ENCODE measurements around the gene HOXA7.

DNA sequence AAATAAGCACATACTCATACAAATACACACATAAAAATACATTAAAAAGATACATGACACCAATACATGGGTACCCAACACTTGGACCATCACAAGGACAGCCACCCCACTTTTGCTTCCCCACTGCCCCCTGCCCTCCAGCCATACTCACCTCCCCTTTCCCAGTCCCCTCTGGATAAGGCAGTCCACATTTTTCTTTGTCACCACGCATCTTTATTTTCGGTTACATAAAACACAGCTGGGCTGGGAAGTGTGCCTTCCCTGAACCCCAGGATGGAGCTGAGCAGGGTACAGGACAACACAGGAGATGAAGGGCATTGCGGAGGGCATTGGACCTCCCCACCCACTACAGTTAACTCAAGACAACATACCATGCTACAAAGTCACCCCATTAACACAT is 2.9 kb downstream of the HOXA7 start:
- TF ChIP-seq EP300 (IDR thresholded peaks at IDR 0.05) (no peak), POLR2AphosphoS5 (IDR thresholded peaks at IDR 0.05) (no peak)
- TF ChIP-seq, protein P1, sequence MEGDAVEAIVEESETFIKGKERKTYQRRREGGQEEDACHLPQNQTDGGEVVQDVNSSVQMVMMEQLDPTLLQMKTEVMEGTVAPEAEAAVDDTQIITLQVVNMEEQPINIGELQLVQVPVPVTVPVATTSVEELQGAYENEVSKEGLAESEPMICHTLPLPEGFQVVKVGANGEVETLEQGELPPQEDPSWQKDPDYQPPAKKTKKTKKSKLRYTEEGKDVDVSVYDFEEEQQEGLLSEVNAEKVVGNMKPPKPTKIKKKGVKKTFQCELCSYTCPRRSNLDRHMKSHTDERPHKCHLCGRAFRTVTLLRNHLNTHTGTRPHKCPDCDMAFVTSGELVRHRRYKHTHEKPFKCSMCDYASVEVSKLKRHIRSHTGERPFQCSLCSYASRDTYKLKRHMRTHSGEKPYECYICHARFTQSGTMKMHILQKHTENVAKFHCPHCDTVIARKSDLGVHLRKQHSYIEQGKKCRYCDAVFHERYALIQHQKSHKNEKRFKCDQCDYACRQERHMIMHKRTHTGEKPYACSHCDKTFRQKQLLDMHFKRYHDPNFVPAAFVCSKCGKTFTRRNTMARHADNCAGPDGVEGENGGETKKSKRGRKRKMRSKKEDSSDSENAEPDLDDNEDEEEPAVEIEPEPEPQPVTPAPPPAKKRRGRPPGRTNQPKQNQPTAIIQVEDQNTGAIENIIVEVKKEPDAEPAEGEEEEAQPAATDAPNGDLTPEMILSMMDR (IDR thresholded peaks at IDR 0.05): no peak
